COLO668 (cell line): ENCODE measurements around the gene VTN.

Source experiments
- DNase-seq: peaks from one replicate; lab custom pipeline; 2025; ENCODE audit not compliant: unreplicated experiment; lab: John Stamatoyannopoulos, UW

The VTN gene

DNA sequence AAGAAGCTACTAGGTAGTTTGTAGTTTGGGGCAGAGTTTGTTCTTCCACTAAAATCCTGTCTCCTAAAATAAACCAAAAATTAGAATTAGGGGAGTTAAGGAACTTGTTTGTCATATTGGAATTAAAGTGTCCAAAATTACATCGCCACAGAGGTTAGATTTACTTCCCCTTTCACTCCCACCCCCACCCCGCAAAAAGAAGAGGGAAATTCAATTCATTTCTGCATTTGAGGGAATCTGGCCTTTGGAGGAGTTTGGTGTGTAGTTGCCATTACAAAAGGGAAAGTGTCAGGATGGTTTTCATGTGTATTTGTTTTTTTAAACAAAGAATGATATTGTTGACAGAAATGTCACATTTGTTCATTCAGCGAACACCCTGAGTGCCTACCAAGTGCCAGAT is 45.3 kb downstream of the VTN start:
- DNase-seq, result no peak

DNA sequence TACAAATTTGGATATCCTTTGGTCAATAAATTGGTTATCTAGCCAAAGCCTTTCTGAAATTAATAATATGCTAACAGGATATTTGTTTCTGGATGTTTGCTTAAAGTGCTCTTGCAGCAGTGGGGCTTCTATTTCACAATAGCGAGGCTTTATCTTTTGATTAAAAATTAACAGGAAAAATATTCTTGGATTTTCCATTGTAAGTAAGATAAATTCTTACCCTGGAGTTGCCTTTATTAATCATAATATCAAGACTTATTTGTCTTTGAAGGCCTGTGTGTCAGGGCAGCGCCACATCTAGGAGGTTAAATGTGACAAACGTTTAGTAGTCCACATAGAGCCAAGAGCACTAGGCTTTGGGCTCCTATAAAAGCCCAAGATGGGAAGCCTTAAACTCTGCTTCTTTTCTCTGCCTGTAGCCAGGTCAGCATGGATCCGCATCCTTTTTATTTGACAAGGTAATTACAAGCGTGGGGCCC is 45.8 kb downstream of the VTN start:
- DNase-seq, result no peak

DNA sequence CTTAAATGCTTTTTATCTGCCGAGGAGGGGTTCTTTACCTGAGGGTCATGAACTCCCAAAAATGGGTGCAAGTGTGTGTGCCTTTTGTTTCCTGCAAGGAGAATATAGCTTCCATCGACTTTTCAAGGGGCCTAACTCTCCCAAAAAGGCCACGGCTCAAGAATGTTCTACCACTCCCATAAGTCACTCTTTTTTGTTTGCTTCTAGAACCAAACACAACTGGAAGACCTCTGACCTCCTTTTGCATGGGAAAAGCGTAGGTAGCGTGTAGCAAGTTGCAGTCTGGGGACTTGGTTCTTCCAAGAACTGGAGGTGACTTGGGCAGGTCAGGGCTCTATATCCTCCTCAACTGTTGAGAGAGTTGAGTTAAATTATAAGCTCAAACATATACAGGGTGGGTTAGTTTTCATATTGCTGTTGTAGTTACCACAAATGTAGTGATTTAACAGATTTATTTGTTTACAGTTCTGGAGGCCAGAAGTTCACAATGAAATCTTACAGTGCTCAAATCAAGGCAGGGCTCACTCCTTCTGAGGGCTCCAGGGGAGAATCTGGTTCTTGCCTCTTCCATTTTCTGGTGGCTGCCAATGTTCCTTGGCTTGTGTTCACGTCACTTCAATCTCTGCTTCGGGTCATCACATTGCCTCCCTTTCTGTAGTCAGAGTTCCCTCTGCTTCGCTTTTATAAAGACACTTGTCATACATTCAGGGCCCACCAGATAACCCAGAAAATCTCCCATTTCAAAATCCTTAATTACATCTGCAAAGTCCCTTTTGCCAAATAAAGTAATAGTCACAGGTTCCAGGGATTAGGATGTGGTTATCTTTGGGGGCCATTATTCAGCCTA is 49.7 kb downstream of the VTN start:
- no peak for DNase-seq

DNA sequence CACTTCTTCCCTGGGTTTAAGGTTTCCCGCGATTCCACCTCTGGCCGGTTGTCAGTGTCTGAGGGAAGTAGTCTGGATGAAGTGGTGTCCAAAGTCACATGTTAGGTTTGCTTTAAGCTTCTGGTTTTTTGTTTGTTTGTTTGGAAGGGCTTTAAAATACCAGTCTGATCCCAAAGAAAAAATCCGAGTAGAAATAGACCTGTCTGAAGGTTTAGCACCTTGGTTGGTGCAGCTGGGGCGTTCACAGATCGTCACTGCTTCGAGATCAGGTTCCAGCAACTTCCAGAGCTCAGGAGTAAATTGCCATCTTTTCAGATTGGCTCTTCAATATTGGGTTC is 50.5 kb downstream of the VTN start:
- no peak for DNase-seq

DNA sequence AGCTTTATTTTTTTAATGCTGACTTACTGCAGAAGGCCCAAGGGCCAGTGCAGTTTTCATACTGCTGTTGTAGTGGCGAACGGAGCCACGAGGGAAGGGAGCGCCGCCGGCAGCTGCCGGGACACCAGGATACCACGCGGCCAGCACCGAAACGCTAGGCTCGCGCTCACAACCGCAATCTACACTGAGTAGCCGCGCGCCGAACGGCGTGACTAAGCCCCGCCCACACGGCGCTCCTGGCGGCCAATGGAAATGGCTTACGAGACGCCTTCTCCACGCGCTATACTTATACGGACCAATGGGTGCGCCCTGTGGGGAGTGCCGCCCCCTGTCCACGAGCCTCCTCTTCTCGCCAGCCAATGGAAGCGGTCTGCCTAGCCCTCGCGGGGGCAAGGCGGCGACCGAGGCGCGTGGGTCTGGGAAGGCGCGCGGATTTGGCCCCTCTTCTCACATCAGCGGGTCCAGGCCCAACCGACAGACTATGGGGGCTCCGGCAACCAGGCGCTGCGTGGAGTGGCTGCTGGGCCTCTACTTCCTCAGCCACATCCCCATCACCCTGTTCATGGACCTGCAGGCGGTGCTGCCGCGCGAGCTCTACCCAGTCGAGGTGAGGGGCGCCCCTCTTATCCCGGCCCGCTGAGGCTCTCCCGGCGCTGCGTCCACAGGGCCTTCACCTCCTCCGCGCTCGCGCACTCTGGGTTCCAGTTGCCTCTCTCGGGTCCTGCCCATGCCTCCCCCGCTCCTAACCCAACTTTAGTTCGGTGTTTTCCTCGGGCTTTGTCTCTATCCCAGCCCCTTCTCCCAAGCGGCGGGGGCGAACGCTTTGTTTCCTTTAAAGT is 51.1 kb downstream of the VTN start, which contains the start of gene TMEM97:
TMEM97 (plus strand) TSS at position 442 of the 839 bp plus-strand sequence; CDS start at position 482, 40 bp downstream.
- peak; percentile 96 for DNase-seq

DNA sequence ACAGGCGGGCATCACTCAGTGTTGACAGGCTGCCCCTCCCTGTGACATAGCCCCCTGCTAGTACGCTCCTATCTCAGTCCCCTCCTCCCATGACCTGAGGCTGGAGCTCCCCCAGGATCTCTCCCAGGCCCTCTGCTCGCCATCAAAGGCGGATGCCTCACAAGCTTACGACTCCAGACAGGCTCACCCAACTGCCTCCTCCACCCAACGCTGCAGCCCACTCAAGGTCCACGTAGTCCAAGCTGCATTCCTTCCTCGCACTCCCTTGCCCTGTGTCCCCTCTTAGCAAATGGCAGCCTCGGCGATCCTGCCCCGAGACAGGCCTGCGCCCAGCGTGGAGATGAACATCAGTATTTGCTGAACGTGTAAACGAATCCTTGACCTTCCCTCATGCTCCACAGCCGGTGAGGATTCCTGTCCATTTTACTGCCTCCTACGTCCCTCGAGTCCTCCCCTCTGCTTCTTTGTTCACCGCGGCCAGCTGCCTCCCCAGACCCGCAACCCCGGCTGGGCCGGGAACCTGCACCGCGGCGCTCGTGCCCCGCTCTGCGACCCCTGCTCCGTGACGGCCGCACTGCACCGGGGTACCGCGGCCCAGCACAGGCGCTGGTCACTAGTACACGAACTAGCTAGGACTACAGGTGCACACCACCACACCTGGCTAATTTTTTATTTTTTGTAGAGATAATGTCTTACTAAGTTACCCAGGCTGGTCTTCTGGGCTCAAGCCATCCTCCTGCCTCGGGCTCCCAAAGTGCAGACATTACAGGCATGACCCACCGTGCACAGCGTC is 51.9 kb downstream of the VTN start:
- peak; percentile 39 for DNase-seq
